ENCODE results near the gene CPNE5. TPM values are rescaled to one million over a fixed set of nuclear protein-coding genes. Genes with fewer than 3 reads are reported as not detected.

CPNE5 gene
- total RNA-seq, 1 donor from 2014 or later: 24.9 TPM

- H3K27me3 Mint-ChIP-seq (ENCODE audit: unreplicated experiment): peaks cover 5% of the 10 kb centered on the region
- no peak for DNase-seq (ENCODE audit: low spot score)
- H3K9me3 Mint-ChIP-seq (ENCODE audit: unreplicated experiment): no peaks in the 10 kb centered on the region
- H3K4me3 Mint-ChIP-seq (ENCODE audit: unreplicated experiment): no peak overlapping the region
- no peak overlapping the region for H3K27ac Mint-ChIP-seq (ENCODE audit: unreplicated experiment)
- TF ChIP-seq, protein P1, sequence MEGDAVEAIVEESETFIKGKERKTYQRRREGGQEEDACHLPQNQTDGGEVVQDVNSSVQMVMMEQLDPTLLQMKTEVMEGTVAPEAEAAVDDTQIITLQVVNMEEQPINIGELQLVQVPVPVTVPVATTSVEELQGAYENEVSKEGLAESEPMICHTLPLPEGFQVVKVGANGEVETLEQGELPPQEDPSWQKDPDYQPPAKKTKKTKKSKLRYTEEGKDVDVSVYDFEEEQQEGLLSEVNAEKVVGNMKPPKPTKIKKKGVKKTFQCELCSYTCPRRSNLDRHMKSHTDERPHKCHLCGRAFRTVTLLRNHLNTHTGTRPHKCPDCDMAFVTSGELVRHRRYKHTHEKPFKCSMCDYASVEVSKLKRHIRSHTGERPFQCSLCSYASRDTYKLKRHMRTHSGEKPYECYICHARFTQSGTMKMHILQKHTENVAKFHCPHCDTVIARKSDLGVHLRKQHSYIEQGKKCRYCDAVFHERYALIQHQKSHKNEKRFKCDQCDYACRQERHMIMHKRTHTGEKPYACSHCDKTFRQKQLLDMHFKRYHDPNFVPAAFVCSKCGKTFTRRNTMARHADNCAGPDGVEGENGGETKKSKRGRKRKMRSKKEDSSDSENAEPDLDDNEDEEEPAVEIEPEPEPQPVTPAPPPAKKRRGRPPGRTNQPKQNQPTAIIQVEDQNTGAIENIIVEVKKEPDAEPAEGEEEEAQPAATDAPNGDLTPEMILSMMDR (IDR thresholded peaks at IDR 0.05; ENCODE audit: unreplicated experiment): no peak
- peaks cover 12% of the 10 kb centered on the region for H3K36me3 Mint-ChIP-seq (ENCODE audit: low read depth, unreplicated experiment)
- H3K4me1 Mint-ChIP-seq (ENCODE audit: unreplicated experiment): peaks cover 41% of the 10 kb centered on the region
These were observed 80.6 kb downstream of the CPNE5 start for GRCh38 chr6:36758516-36759147.

- Mint-ChIP-seq H3K36me3 (ENCODE audit: low read depth, unreplicated experiment) (peaks cover 14% of the 10 kb centered on the region), H3K4me1 (ENCODE audit: unreplicated experiment) (peaks cover 41% of the 10 kb centered on the region), H3K9me3 (ENCODE audit: unreplicated experiment) (no peaks in the 10 kb centered on the region), H3K27ac (ENCODE audit: unreplicated experiment) (no peak overlapping the region), H3K27me3 (ENCODE audit: unreplicated experiment) (peaks cover 8% of the 10 kb centered on the region), H3K4me3 (ENCODE audit: unreplicated experiment) (no peak overlapping the region)
- TF ChIP-seq, protein P1 (IDR thresholded peaks at IDR 0.05; ENCODE audit: unreplicated experiment): no peak
- DNase-seq (ENCODE audit: low spot score): no peak
These were observed 81.2 kb downstream of the CPNE5 start for GRCh38 chr6:36757943-36758508.

GRCh38 chr6:36757206-36757605 is 82.0 kb downstream of the CPNE5 start:
- Mint-ChIP-seq H3K27ac (ENCODE audit: unreplicated experiment) (peak overlapping the region; percentile 62), H3K36me3 (ENCODE audit: low read depth, unreplicated experiment) (peaks cover 14% of the 10 kb centered on the region), H3K27me3 (ENCODE audit: unreplicated experiment) (peaks cover 9% of the 10 kb centered on the region), H3K9me3 (ENCODE audit: unreplicated experiment) (no peaks in the 10 kb centered on the region), H3K4me1 (ENCODE audit: unreplicated experiment) (peaks cover 45% of the 10 kb centered on the region), H3K4me3 (ENCODE audit: unreplicated experiment) (no peak overlapping the region)
- TF ChIP-seq, protein P1 (IDR thresholded peaks at IDR 0.05; ENCODE audit: unreplicated experiment): no peak
- DNase-seq (ENCODE audit: low spot score): no peak

GRCh38 chr6:36756786-36757185 is 82.5 kb downstream of the CPNE5 start:
- H3K27ac Mint-ChIP-seq (ENCODE audit: unreplicated experiment): peak overlapping the region; percentile 62
- TF ChIP-seq, protein P1 (IDR thresholded peaks at IDR 0.05; ENCODE audit: unreplicated experiment): no peak
- H3K4me1 Mint-ChIP-seq (ENCODE audit: unreplicated experiment): peaks cover 46% of the 10 kb centered on the region
- H3K36me3 Mint-ChIP-seq (ENCODE audit: low read depth, unreplicated experiment): peaks cover 14% of the 10 kb centered on the region
- no peak for DNase-seq (ENCODE audit: low spot score)
- peaks cover 9% of the 10 kb centered on the region for H3K27me3 Mint-ChIP-seq (ENCODE audit: unreplicated experiment)
- H3K4me3 Mint-ChIP-seq (ENCODE audit: unreplicated experiment): no peak overlapping the region
- no peaks in the 10 kb centered on the region for H3K9me3 Mint-ChIP-seq (ENCODE audit: unreplicated experiment)
